Activated naive CD4-positive, alpha-beta T cell treated with anti-CD3 and anti-CD28 coated beads, Interleukin-2, amount 50 U/mL, for 72 hours (primary cell): Measurements from ENCODE around the gene INPP5A. TPM values are rescaled to one million over a fixed set of nuclear protein-coding genes. Genes with fewer than 3 reads are reported as not detected.
A peak's percentile ranks its signal among the peaks of the same experiment; 100 is the strongest.
"Not testable (repeated sequence)": the region's sequence is repeated elsewhere in the genome, so short reads cannot be mapped to it uniquely, and the experiment has no call there.

Experiments used
- ATAC-seq, 2 donors: fragments of 150-1000 bp; cut with Tn5 transposase; 2 replicates each; pipeline ENCODE4 v1.10.0; 2021; ENCODE audit warnings: mild to moderate bottlenecking in 2 of 2, moderate library complexity in 2 of 2
- DNase-seq, 2 donors: peaks; one replicate each; pipeline ENCODE4 v3.0.0; 2021 to 2022; ENCODE audit warnings: low spot score in 2 of 2
- H3K27ac Mint-ChIP-seq, 2 donors: one replicate each; pipeline ENCODE4 v1.8.0; 2022; ENCODE audit warnings: mild to moderate bottlenecking in 2 of 2, mixed read lengths in 2 of 2
- H3K36me3 Mint-ChIP-seq, 2 donors: one replicate each; pipeline ENCODE4 v1.8.0; 2022; ENCODE audit warnings: mixed read lengths in 2 of 2
- H3K9me3 Mint-ChIP-seq, 2 donors: one replicate each; pipeline ENCODE4 v1.8.0; 2022; ENCODE audit warnings: mixed read lengths in 2 of 2
- total RNA-seq, 2 donors: library from RNA; stranded (reverse); gene quantifications; one replicate each; pipeline ENCODE4 v1.2.3, GENCODE V29; 2022

The INPP5A gene
- total RNA-seq, 2 donors from 2014 or later = 10.5 to 14.0 TPM

DNA sequence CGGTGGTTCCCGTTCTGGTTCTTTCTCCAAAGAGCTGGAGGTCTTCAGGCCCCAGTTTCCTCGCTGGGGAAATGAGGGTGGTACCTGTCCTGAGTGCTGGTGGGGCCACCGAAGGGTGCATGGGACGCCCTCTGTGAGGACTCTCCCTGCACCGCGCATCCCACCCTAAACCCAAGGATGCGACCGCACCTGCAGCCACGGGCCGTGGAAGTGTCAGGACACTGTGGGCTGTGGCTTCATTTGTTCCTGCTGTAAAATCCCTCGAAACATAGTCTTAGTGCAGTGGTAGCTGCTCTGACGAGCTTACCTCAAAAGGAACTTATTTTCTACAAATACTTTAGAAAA lies 164.2 kb downstream of the INPP5A start:
- H3K36me3 Mint-ChIP-seq = peaks cover 27% of the 10 kb centered on the region in 2 donors
- H3K9me3 Mint-ChIP-seq = peaks cover 0 to 9% of the 10 kb centered on the region in 2 donors
- no peak for ATAC-seq
- H3K27ac Mint-ChIP-seq = no peak overlapping the region
- DNase-seq = no peak

- DNase-seq (no peak), ATAC-seq (peak in 1 of 2 donors; percentile 16)
- H3K36me3 Mint-ChIP-seq = peaks cover 27% of the 10 kb centered on the region in 2 donors
- peaks cover 0 to 9% of the 10 kb centered on the region in 2 donors for H3K9me3 Mint-ChIP-seq
- no peak overlapping the region for H3K27ac Mint-ChIP-seq
These were observed 165.2 kb downstream of the INPP5A start for GRCh38 chr10:132702601-132703418.

DNA sequence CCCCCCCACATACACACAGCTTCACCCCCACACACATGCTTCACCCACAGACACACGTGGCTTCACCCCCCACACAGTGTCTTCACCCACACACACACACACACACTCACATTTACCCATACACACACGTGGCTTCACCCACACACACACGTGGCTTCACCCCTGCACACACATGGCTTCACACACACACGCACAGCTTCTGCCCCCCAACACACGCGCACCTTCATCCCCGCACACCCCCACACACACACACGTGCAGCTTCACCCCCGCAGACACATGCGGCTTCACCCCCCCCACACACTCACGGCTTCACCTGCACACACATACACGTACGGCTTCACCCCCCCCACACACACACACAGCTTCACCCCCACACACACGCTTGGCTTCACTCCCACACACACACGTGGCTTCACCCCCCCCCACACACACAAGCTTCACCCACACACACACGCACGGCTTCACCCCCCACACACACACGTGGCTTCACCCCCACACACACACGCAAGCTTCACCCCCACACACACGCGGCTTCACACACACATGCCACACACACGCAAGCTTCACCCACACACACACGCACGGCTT lies 165.9 kb downstream of the INPP5A start:
- ATAC-seq (no peak), DNase-seq (no peak)
- Mint-ChIP-seq H3K9me3 (peaks cover 0 to 9% of the 10 kb centered on the region in 2 donors), H3K27ac (no peak overlapping the region), H3K36me3 (peaks cover 27% of the 10 kb centered on the region in 2 donors)

DNA sequence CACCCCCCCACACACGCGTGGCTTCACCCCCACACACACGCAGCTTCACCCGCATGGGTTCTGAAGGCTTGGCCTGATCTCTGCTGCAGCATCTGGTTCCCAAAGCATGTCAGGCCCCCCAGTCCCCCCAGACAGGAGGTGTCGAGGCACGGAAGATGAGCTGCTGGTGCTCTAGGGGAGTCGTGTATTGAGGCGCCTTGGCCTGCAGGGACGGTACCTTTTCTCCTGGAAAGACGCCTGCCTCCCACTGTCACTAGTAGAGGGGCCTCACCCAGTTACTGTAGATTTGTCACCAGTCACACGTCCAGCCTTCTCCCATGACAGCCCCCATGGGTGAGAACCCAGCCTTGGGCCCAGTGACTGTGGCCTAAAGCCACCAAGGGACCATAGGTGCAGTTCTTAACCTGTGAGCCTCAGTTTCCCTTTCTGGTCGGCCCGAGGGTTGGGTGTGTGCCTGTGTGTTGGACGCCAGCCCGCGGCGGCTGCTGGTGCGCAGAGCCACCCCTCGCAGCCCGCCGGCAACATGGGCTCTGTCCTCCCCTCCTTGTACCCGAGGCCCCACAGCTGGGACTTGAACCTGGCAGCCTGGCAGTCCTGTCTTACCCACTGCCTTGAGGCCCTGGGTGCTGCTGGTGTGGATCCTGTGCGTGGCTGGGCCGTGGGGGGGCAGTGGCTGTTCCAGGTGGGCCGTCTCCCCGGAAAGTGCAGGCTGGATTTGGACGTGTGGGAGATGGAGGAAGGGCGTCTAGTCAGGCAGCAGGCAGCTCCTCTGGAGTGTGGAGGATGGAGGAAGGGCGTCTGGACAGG lies 166.6 kb downstream of the INPP5A start:
- ATAC-seq (no peak), DNase-seq (no peak)
- Mint-ChIP-seq H3K27ac (no peak overlapping the region), H3K9me3 (peaks cover 0 to 9% of the 10 kb centered on the region in 2 donors), H3K36me3 (peaks cover 27% of the 10 kb centered on the region in 2 donors)

GRCh38 chr10:132704815-132705064 lies 167.2 kb downstream of the INPP5A start:
- not testable (repeated sequence) for H3K27ac Mint-ChIP-seq, DNase-seq, ATAC-seq, H3K9me3 Mint-ChIP-seq
- peaks cover 27% of the 10 kb centered on the region in 2 donors for H3K36me3 Mint-ChIP-seq

- no peak overlapping the region for H3K27ac Mint-ChIP-seq
- H3K36me3 Mint-ChIP-seq = peaks cover 27% of the 10 kb centered on the region in 2 donors
- peaks cover 0 to 9% of the 10 kb centered on the region in 2 donors for H3K9me3 Mint-ChIP-seq
- DNase-seq = no peak
- no peak for ATAC-seq
These were observed 167.6 kb downstream of the INPP5A start for GRCh38 chr10:132705173-132705572.

- DNase-seq = no peak
- peaks cover 27% of the 10 kb centered on the region in 2 donors for H3K36me3 Mint-ChIP-seq
- no peak overlapping the region for H3K27ac Mint-ChIP-seq
- peaks cover 0 to 9% of the 10 kb centered on the region in 2 donors for H3K9me3 Mint-ChIP-seq
- no peak for ATAC-seq
These were observed 168.4 kb downstream of the INPP5A start for GRCh38 chr10:132705943-132706342.

GRCh38 chr10:132706701-132707100 lies 169.1 kb downstream of the INPP5A start:
- ATAC-seq = no peak
- H3K9me3 Mint-ChIP-seq = peaks cover 0 to 9% of the 10 kb centered on the region in 2 donors

DNA sequence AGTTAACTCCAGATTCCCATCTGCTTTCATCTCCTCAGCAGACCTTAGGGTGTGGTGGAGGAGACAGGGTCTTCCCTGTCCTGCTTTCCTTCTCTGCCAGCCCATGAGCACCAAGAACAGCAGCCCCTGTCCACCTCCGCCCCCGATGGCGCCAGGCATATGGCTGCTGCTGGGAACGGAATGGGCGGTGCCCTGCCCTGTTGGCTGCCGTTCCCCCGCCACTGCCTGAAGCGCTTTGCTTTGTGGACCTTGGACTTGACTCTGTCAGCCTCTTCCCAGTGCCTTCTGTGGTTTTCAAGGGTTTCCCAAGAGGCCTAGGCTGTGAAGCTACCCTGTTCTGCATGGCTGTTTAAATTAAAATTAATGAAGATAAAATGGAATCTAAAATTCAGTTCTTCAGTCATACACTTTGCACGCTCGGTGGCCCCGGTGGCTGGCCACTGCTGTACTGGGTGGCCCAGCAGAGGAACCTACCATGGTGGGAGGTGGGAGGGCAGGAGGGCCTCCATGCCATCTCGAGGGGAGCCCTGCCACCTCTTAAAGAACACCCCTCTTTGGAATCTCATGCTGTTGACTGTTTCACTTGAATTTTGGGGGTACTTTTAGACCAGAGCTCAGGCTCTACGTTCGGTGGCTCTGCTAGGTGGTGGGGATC lies 169.7 kb downstream of the INPP5A start:
- peaks cover 0 to 9% of the 10 kb centered on the region in 2 donors for H3K9me3 Mint-ChIP-seq

More at GRCh38 chr10:132706701-132707100, 169.1 kb downstream of the INPP5A start:
- H3K27ac Mint-ChIP-seq = no peak overlapping the region
- peaks cover 27% of the 10 kb centered on the region in 2 donors for H3K36me3 Mint-ChIP-seq
- DNase-seq = no peak

DNA sequence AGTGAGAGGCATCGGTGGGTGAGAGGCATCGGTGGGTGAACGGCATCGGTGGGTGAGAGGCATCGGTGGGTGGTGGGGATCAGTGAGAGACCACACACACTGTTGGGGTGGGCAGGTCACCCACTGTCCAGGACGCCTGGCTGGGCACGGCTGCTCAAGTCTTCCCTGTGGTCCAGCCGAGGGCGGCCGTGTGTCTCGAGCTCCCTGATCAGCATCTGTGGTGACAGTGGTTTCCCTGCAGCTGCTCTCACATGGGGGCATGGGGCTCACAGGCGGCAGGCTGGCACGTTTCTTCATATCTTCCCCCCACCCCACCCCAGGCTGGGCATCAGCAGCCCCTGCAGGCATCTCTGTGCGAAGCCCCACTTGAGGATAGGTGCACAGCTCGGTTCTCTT lies 170.2 kb downstream of the INPP5A start:
- no peak for DNase-seq
- Mint-ChIP-seq H3K27ac (no peak overlapping the region), H3K9me3 (peaks cover 0 to 9% of the 10 kb centered on the region in 2 donors)

More for the DNA sequence above, 169.7 kb downstream of the INPP5A start:
- ATAC-seq = no peak
- DNase-seq = no peak
- no peak overlapping the region for H3K27ac Mint-ChIP-seq
- H3K36me3 Mint-ChIP-seq = peaks cover 27% of the 10 kb centered on the region in 2 donors

GRCh38 chr10:132708441-132708840 lies 170.9 kb downstream of the INPP5A start:
- Mint-ChIP-seq H3K27ac (no peak overlapping the region), H3K36me3 (peaks cover 23 to 27% of the 10 kb centered on the region in 2 donors), H3K9me3 (peaks cover 0 to 9% of the 10 kb centered on the region in 2 donors)
- ATAC-seq (no peak), DNase-seq (no peak)

More for the DNA sequence above, 170.2 kb downstream of the INPP5A start:
- H3K36me3 Mint-ChIP-seq = peaks cover 27% of the 10 kb centered on the region in 2 donors
- no peak for ATAC-seq

DNA sequence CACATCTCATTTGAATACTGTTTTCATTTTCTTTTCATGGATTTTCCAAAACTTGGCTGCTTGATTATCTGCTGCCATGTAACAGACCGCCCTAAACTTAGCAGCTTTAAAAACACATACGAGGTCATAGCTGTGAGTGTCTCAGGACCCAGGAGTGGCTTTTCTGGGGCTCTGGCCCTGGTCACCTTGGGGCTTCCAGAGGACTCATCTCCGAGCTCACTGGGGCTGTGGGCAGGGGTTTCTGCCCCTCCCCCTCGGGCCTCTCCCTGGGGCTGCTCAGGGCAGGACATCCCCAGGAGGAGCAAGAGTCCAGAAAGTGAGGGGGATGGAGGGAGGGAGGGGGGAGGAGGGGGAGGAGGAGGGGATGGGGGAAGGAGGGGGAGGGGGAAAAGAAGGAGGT lies 171.3 kb downstream of the INPP5A start:
- H3K27ac Mint-ChIP-seq = no peak overlapping the region
- peaks cover 18 to 25% of the 10 kb centered on the region in 2 donors for H3K36me3 Mint-ChIP-seq
- ATAC-seq (no peak), DNase-seq (no peak)
- H3K9me3 Mint-ChIP-seq = peaks cover 0 to 9% of the 10 kb centered on the region in 2 donors

- H3K9me3 Mint-ChIP-seq = peaks cover 0 to 9% of the 10 kb centered on the region in 2 donors
- ATAC-seq = no peak
- no peak for DNase-seq
- no peak overlapping the region for H3K27ac Mint-ChIP-seq
- H3K36me3 Mint-ChIP-seq = peaks cover 14 to 19% of the 10 kb centered on the region in 2 donors
These were observed 171.9 kb downstream of the INPP5A start for GRCh38 chr10:132709471-132709951.

GRCh38 chr10:132710036-132710686 lies 172.6 kb downstream of the INPP5A start:
- Mint-ChIP-seq H3K9me3 (peaks cover 0 to 9% of the 10 kb centered on the region in 2 donors), H3K36me3 (peaks cover 11 to 15% of the 10 kb centered on the region in 2 donors), H3K27ac (no peak overlapping the region)
- DNase-seq = no peak
- no peak for ATAC-seq

DNA sequence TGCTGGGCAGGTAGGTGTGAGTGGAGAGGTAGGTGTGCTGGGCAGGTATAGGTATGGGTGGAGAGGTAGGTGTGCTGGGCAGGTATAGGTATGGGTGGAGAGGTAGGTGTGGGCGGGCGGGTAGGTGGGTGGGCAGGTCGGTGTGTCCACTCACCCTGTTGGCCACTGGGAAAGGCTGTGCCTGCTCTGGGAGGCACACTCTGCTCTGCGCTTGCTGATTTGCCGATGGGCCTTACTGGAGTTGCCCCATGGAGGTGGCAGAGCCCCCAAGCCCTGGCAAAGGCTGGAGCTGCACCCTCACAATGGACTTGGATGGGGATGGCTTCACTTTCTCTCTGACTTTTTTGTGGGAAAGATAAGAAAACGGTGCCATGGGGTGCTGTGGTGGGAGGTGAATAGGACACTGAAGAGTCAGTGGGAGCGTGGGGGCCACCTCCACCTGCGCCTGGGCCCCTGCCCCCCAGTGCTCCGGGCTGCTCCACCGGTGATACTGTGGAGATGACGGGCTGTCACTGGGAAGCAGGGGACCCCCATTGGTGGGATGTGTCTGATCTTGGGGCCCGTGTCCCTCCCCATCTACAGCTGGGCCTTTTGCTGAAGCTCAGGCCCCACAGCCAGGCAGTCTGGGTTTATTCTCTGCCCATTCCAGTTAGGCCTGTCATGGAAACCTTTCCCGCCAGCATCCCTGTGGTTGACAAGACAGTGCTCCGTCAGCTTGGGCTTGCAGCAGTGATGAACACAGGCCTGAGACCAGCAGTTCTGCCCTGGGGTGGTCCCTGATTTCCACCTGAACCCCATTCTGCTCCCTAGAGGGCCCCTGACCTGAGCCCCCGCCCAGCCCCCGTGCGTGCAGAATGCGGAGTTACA lies 173.4 kb downstream of the INPP5A start:
- no peak for ATAC-seq
- H3K9me3 Mint-ChIP-seq = peaks cover 0 to 5% of the 10 kb centered on the region in 2 donors
- peaks cover 3 to 7% of the 10 kb centered on the region in 2 donors for H3K36me3 Mint-ChIP-seq
- H3K27ac Mint-ChIP-seq = no peak overlapping the region
- DNase-seq = no peak
